ENCODE results near the gene POLR2I.

Gene POLR2I

GRCh38 chr19:36110487-36111199 is 4.0 kb downstream of the POLR2I start, which contains the start of gene OVOL3:
Gene OVOL3, plus strand, starts transcription at chr19:36111143. Its CDS starts 60 bp downstream, at chr19:36111203.
- TF ChIP-seq CTCF (IDR thresholded peaks at IDR 0.05; ENCODE audit: control extremely low read depth, extremely low read depth, low read depth, missing control alignments) = no peak
- POLR2A ChIA-PET = no interaction called here
- CTCF ChIA-PET = interaction anchor here (1.4 to 1.9 kb wide), 2 partner anchors 17 to 18 kb away, joined by 4 to 5 read pairs; no protein-coding TSS in a partner anchor
- DNase-seq (ENCODE audit: extremely low spot score) = no peak

DNA sequence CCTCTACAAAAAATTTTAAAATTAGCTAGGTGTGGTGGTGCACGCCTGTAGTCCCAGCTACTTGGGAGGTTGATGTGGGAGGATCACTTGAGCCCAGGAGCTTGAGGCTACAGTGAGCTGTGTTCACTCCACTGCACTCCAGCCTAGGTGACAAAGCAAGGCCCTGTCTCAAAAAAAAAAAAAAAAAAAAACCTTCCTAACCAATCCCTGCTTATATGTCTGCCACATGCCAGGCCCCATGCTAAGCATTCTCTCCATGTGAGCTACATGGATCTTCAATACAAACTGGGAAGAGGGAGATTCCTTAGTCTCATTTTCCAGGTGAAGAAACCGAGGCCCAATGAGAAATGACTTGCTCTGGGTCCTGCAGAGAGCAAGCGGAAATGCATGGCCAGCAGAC is 6.0 kb downstream of the POLR2I start:
- no peak for DNase-seq (ENCODE audit: extremely low spot score)
- TF ChIP-seq CTCF (IDR thresholded peaks at IDR 0.05; ENCODE audit: control extremely low read depth, extremely low read depth, low read depth, missing control alignments) = no peak
- ChIA-PET POLR2A (no interaction called here), CTCF (interaction anchor here (0.8 to 1.5 kb wide), 2 partner anchors 19 to 61 kb away, joined by 3 read pairs; no protein-coding TSS in a partner anchor)

DNA sequence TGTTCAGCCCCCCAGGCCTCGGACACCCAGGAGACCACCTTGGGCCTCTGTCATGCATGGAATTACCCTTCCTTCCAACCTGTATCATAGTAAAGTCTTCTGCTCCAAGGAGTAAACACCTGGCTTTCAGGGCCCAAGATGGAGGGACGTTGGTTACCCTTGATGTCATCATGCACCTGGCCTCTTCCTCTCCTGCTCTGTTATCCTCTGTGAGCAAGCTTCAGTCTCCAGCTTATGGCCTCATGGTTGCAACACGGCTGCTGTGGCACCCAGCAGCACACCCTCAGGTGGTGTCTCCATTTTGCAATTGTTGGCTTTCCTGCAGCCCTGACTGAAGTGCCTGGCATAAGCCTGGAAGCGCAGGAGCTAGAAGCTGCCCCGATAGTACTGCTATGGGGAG is 7.7 kb downstream of the POLR2I start:
- POLR2A ChIA-PET = no interaction called here
- no peak for TF ChIP-seq CTCF (IDR thresholded peaks at IDR 0.05; ENCODE audit: control extremely low read depth, extremely low read depth, low read depth, missing control alignments)
- no peak for DNase-seq (ENCODE audit: extremely low spot score)
- CTCF ChIA-PET = interaction anchor here (0.8 to 1.7 kb wide), 3 partner anchors 8 to 46 kb away, joined by 3 to 4 read pairs (median 4); partner anchors contain the start of gene POLR2I

DNA sequence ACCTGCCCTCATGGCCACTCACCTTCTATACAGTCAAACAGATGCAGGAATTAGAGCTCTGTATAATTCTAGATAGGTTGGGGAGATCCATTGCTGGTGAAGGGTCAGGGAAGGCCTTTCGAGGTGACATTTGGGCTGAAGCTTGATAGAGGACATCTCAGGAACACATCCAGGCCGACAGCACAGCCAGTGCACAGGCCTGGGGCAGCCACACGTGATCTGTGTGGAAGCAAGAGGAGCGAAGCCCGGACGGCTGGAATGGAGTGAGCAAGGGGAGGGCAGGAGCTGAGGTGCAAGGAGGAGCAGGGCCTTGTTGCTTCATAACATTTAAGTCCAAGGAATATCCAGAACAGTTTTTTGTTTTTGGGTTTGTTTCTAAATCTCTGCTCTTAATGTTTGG is 8.2 kb downstream of the POLR2I start:
- no peak for TF ChIP-seq CTCF (IDR thresholded peaks at IDR 0.05; ENCODE audit: control extremely low read depth, extremely low read depth, low read depth, missing control alignments)
- DNase-seq (ENCODE audit: extremely low spot score) = no peak
- ChIA-PET POLR2A (no interaction called here), CTCF (interaction anchor here (0.8 to 1.7 kb wide), 3 partner anchors 8 to 45 kb away, joined by 3 to 4 read pairs (median 4); partner anchors contain the start of gene POLR2I)

DNA sequence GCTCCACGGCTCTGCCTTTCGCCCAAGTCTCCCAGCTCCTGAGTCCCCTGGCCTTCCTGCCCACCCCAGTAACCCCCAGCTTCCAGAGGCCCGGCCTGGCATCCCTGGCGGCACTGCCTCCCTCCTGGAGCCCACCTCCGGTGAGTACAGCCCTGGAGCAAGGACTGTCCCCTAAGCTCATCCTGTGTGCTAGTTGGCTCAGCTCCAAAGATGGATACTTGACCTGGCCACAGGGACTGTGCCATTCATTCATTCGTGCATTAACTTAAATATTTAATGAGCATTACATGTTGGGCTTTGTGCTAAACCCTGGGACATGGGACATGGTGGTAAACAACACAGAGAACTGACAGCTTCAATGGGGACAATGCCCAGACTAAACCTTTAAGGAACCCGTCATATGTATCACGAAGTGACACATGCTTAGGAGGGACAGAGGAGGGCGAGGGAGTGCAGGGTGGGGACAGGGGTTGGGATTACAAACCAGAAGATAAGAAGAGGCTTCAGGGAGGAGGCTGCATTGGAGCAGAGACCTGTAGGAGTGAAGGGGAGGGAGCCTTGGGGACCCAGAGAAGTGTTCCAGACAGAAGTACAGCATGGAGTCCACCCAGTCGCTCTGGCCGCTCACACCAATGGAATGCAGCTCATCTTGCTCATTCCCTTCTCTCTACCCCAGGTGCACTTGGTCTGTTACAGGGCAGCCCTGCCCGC is 10.7 kb downstream of the POLR2I start:
- TF ChIP-seq CTCF (IDR thresholded peaks at IDR 0.05; ENCODE audit: control extremely low read depth, extremely low read depth, low read depth, missing control alignments) = no peak
- ChIA-PET POLR2A (no interaction called here), CTCF (interaction anchor here (1.1 to 1.3 kb wide), 4 partner anchors 16 to 43 kb away, joined by 3 to 4 read pairs (median 3); no protein-coding TSS in a partner anchor)
- no peak for DNase-seq (ENCODE audit: extremely low spot score)

DNA sequence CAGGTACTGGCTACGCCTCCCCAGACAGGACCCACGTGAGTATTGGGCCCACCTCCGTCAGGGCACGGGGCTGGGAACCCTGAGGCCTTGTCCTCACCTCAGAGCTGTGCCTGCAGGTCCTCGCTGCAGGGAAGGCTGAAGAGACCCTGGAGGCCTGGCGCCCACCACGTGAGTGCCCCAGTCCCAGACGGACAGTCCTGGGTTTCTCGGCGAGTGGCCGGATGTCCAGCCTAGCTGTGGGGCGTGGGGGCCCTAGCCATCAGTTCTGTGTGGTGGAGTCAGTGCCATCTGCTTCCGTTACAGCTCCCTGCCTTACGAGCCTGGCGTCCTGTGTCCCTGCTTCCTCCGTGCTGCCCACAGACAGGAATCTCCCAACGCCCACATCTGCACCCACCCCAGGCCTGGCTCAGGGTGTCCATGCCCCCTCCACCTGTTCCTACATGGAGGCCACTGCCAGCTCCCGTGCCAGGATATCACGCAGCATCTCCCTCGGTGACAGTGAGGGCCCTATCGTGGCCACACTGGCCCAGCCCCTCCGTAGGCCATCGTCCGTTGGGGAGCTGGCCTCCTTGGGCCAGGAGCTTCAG is 11.5 kb downstream of the POLR2I start:
- no peak for DNase-seq (ENCODE audit: extremely low spot score)
- ChIA-PET CTCF (interaction anchor here (1.2 to 1.3 kb wide), 5 partner anchors 12 to 42 kb away, joined by 3 to 4 read pairs (median 3); no protein-coding TSS in a partner anchor), POLR2A (no interaction called here)
- TF ChIP-seq CTCF (IDR thresholded peaks at IDR 0.05; ENCODE audit: control extremely low read depth, extremely low read depth, low read depth, missing control alignments) = no peak

Measured in GM10248 (cell line).